GM20000 (cell line): ENCODE data around the gene WWOX.

Experiments
- DNase-seq: peaks from one replicate; pipeline ENCODE4 v3.0.0; 2012; ENCODE audit warnings: low spot score
- CTCF ChIP-seq: IDR thresholded peaks from 2 replicates; pipeline ENCODE4 v1.5.1; 2012; ENCODE audit warnings: mild to moderate bottlenecking, control low read depth; ENCODE audit errors: extremely low read depth, missing control alignments

WWOX gene

GRCh38 chr16:78289373-78289772 is 189.9 kb downstream of the WWOX start:
- no peak for DNase-seq

DNA sequence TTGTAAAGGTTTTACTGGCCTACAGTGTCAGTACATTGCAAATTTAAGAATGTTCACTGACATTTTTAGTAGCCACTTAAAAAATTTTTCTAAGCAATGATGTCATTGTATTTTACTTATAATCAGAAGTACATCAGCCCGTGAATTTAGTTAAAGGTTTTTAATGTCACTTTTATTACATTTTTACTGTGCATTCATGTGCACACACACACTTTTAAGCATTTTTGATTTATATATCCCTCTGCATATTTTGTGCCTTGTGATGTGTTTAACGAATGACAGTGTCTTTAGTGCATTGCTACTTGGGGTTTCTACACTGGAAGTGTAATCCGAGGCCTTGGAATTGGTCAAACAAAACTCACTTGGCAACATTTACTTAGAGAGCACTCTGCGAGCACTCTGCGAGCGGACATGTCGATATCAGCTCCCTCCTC is 190.4 kb downstream of the WWOX start:
- TF ChIP-seq CTCF, result no peak
- DNase-seq, result no peak

More at GRCh38 chr16:78289373-78289772, 189.9 kb downstream of the WWOX start:
- TF ChIP-seq CTCF, result no peak

DNA sequence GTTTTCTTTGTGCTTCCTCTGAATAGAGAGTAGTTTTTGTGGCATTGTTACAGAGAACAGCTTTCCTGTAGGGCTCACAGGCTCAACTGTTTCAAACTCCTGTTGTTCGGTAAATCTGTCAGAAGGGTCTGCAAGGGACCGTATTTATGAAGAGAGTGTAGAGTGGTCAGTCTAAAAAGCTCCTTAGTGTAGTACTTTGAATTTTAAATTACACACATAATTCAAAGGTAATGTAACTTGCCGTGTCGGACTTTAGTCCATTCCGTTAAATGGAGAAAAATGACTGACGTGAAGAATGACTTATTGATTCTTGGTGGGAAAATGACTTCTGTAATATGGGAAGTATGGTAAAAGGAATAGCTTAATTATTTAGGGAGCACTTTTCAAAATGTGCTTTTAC is 190.9 kb downstream of the WWOX start:
- TF ChIP-seq CTCF, result no peak
- no peak for DNase-seq

DNA sequence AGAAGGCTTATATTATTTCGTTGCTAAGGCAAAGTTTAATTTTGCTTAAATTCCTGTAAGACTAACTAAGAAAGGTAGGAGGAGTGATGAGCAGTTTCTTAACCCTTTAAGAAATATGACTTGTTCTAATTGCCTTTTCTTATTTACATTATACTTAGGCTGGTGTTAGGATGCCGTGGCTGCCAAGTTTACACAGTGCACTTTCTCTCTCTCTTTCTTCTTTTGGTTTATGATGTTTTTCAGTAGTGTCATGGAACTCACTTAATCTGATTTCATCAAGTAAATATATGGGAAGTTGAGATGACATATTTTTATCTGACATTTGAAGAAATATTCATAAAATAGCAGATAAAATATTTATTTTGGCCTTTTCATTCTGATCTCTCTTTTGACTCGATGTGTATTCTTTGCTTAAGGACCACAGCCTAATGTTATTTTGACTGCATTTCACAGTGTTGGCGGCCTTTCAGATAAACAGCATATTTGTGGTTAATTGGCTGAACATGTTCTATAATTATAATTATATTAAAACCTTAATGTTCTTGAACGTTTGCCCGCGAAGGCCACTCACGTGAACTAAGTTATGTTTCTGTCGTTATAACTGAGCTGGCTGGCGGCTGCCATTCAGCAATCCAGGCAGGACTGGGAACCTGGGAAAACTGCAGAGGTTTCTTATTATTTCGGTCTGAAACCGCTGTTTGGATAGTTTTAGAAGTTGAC is 191.6 kb downstream of the WWOX start:
- DNase-seq, result no peak

GRCh38 chr16:78291604-78292003 is 192.2 kb downstream of the WWOX start:
- no peak for TF ChIP-seq CTCF
- DNase-seq, result no peak

More for the DNA sequence above, 191.6 kb downstream of the WWOX start:
- no peak for TF ChIP-seq CTCF

DNA sequence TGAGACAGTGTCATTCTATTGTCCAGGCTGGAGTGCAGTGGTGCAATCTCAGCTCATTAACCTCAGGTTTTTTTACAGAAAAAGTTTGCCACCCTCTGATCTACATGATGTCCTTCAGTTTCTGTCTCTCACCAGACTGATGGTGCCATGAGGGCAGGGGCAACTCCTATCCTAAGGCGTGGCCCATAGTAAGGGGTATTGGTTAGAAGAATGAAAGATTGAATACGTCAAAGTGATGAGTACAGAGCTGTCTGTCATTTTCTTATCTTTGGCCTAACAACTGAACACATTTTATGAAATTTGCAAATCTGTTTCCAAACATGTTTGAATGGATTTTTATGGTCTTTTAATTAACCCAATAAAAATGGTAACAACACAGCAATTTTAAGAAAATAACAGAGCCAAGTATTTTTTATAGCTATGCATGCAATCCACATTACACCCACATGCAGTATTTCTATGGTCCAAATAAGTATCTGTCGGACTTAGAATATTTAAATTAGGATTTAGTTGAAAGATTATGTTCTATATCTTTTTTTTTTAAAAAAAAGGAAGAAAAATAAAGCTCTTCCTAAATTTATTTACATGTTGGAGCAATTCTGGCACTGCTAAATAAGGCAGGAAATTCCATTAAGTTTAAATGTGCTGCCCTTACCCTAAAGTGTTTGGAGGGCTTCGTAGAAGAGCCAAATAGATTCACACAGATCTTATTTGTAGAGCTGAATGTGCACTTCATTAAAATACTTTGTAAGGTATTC is 192.8 kb downstream of the WWOX start:
- TF ChIP-seq CTCF, result no peak
- no peak for DNase-seq

DNA sequence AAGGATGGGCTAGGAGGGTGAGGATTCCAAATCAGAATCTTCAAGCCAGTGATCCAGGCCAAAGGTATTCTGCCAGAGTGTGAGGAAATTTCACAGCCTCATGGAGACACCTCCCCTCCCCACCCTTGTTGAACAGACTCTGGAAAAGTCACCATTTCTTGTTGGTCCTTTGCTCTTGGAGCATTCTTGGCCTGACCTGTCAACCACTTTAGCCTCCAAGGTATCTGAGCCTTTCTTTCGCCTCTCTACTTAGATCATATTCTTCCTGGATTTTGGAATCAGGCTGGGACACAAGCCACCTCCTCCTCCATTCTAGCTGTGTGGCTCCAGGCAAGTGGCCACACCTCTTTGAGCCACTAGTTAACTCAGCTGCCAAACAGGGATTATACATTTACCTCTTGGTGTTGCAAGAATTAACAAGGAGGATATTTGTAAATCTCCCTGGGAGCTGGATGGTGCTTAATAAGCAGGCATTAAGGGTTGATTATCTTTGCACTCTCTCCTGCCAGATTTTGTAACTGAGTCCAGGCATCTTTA is 193.5 kb downstream of the WWOX start:
- DNase-seq, result no peak

More for the DNA sequence above, 193.5 kb downstream of the WWOX start:
- no peak for TF ChIP-seq CTCF
